ENCODE results near the gene ATP6V0C. TPM values are rescaled to one million over a fixed set of nuclear protein-coding genes. Genes with fewer than 3 reads are reported as not detected.

The ATP6V0C gene
- total and polyA plus RNA-seq, 2 of the 13 experiments (the other 11 are each of a cell fraction or from before 2014, with no cell fraction given), result 10.4 to 20.1 TPM

DNA sequence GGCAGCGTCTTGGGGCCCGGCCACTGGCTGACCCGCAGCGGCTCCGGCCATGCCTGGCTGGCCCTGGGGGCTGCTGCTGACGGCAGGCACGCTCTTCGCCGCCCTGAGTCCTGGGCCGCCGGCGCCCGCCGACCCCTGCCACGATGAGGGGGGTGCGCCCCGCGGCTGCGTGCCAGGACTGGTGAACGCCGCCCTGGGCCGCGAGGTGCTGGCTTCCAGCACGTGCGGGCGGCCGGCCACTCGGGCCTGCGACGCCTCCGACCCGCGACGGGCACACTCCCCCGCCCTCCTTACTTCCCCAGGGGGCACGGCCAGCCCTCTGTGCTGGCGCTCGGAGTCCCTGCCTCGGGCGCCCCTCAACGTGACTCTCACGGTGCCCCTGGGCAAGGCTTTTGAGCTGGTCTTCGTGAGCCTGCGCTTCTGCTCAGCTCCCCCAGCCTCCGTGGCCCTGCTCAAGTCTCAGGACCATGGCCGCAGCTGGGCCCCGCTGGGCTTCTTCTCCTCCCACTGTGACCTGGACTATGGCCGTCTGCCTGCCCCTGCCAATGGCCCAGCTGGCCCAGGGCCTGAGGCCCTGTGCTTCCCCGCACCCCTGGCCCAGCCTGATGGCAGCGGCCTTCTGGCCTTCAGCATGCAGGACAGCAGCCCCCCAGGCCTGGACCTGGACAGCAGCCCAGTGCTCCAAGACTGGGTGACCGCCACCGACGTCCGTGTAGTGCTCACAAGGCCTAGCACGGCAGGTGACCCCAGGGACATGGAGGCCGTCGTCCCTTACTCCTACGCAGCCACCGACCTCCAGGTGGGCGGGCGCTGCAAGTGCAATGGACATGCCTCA is 41.9 kb upstream of the ATP6V0C start:
- H3K9me3 ChIP-seq (ENCODE audit: low read length), result no peaks in the 10 kb centered on the region
- H4K20me1 ChIP-seq (ENCODE audit: insufficient read depth, low read length), result peaks cover 9% of the 10 kb centered on the region; the same call in 1 of the 2 replicates
- in situ Hi-C loops (cut with HindIII; ENCODE audit: extremely low pct_ligation_motif_present, low pct_unique_long_range_greater_than_20kb), result no loop called here
- no peak overlapping the region for H3K27ac ChIP-seq (ENCODE audit: extremely low read length, insufficient read depth, low read length)
- FAIRE-seq (no peak), DNase-seq (ENCODE audit: low spot score) (no peak), ATAC-seq (peak; percentile 31)
- no peak overlapping the region for H2AFZ ChIP-seq (ENCODE audit: low read length)
- H3K4me2 ChIP-seq (ENCODE audit: low read depth, low read length), result peak overlapping the region; percentile 89
- 14% methylated on average over 5 of the region's 61 CpGs for WGBS (ENCODE audit: low lambda C conversion rate)
- H3K36me3 ChIP-seq (replicated peaks in 1 of 2; ENCODE audit: control insufficient read depth in 1 of 2, insufficient read depth in 2 of 2, low read length in 2 of 2), result no peaks in the 10 kb centered on the region
- peak overlapping the region; percentile 4 to 85 (median 38); a peak in 5 of 6 replicates for H3K4me3 ChIP-seq (replicated peaks in 1 of 3; ENCODE audit: insufficient read depth in 1 of 3, low read depth in 2 of 3, low read length in 3 of 3)
- H3K9ac ChIP-seq (ENCODE audit: insufficient read depth, low read depth, low read length), result peak overlapping the region; percentile 7; the same call in 1 of the 2 replicates
- H3K79me2 ChIP-seq (ENCODE audit: insufficient read depth, low read length), result no peaks in the 10 kb centered on the region
- intact Hi-C loops (cut with micrococcal nuclease; ENCODE audit: unreplicated experiment), result loop anchor here (5.0 kb wide), 1 partner anchor 40 kb away; no protein-coding TSS in a partner anchor
- H3K4me1 ChIP-seq (ENCODE audit: insufficient read depth, low read length), result peaks cover 64% of the 10 kb centered on the region
- peaks cover 8 to 25% of the 10 kb centered on the region in 2 experiments for H3K27me3 ChIP-seq (ENCODE audit: control insufficient read depth in 1 of 2, insufficient read depth in 2 of 2, low read length in 2 of 2)
- CTCF ChIA-PET (ENCODE audit: low intra/inter-chr PET ratio, low total read pairs), result no interaction called here
- no TSS peak for BruUV-seq (replicated peaks)
- POLR2A ChIA-PET, result interaction anchor here (1.4 kb wide), 1 partner anchor 12 kb away, joined by 4 read pairs; the partner anchor contains the start of gene TEDC2
- TF ChIP-seq RFX5 (IDR thresholded peaks at IDR 0.05; ENCODE audit: low read depth, low read length) (no peak), FOXC1 (CRISPR knock-in tag; IDR thresholded peaks at IDR 0.05; ENCODE audit: borderline replicate concordance) (peak; percentile 52; the same call in 1 of the 2 replicates), MZF1 (CRISPR knock-in tag; IDR thresholded peaks at IDR 0.05; ENCODE audit: borderline replicate concordance) (no peak), ZNF709 (CRISPR knock-in tag; IDR thresholded peaks at IDR 0.05) (peak; percentile 88), SRSF4 (IDR thresholded peaks at IDR 0.05; ENCODE audit: low read depth, low read length, poor library complexity, severe bottlenecking) (no peak), MTA1 (CRISPR knock-in tag; IDR thresholded peaks at IDR 0.05; ENCODE audit: borderline replicate concordance) (peak; percentile 76; the same call in 1 of the 2 replicates), MEIS2 (CRISPR knock-in tag; IDR thresholded peaks at IDR 0.05) (0 out of 2 replicates have a peak, but pooled peaks have one; percentile 33), RBAK (CRISPR knock-in tag; IDR thresholded peaks at IDR 0.05) (0 out of 2 replicates have a peak, but pooled peaks have one; percentile 18), NR2F6 (IDR thresholded peaks at IDR 0.05) (no peak; the same call in 1 of the 2 replicates), NR2F6 (CRISPR knock-in tag; IDR thresholded peaks at IDR 0.05) (peak; percentile 42; the same call in 1 of the 2 replicates), ZNF160 (CRISPR knock-in tag; IDR thresholded peaks at IDR 0.05) (no peak), ZSCAN25 (CRISPR knock-in tag; IDR thresholded peaks at IDR 0.05) (no peak), ETV6 (CRISPR knock-in tag; conservative IDR thresholded peaks at IDR 0.05) (0 out of 2 replicates have a peak, but pooled peaks have one; percentile 18), ZNF563 (CRISPR knock-in tag; IDR thresholded peaks at IDR 0.05) (peak; percentile 87; the same call in 1 of the 2 replicates), CEBPB (IDR thresholded peaks at IDR 0.05; ENCODE audit: borderline replicate concordance, low read depth, low read length) (no peak)
- TF ChIP-seq, protein P1, sequence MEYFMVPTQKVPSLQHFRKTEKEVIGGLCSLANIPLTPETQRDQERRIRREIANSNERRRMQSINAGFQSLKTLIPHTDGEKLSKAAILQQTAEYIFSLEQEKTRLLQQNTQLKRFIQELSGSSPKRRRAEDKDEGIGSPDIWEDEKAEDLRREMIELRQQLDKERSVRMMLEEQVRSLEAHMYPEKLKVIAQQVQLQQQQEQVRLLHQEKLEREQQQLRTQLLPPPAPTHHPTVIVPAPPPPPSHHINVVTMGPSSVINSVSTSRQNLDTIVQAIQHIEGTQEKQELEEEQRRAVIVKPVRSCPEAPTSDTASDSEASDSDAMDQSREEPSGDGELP (IDR thresholded peaks at IDR 0.05; ENCODE audit: borderline replicate concordance, low read depth), result peak; percentile 86; the same call in 1 of the 2 replicates
- TF ChIP-seq, protein P2, sequence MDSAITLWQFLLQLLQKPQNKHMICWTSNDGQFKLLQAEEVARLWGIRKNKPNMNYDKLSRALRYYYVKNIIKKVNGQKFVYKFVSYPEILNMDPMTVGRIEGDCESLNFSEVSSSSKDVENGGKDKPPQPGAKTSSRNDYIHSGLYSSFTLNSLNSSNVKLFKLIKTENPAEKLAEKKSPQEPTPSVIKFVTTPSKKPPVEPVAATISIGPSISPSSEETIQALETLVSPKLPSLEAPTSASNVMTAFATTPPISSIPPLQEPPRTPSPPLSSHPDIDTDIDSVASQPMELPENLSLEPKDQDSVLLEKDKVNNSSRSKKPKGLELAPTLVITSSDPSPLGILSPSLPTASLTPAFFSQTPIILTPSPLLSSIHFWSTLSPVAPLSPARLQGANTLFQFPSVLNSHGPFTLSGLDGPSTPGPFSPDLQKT (CRISPR knock-in tag; IDR thresholded peaks at IDR 0.05; ENCODE audit: borderline replicate concordance), result no peak
- TF ChIP-seq, protein P3, sequence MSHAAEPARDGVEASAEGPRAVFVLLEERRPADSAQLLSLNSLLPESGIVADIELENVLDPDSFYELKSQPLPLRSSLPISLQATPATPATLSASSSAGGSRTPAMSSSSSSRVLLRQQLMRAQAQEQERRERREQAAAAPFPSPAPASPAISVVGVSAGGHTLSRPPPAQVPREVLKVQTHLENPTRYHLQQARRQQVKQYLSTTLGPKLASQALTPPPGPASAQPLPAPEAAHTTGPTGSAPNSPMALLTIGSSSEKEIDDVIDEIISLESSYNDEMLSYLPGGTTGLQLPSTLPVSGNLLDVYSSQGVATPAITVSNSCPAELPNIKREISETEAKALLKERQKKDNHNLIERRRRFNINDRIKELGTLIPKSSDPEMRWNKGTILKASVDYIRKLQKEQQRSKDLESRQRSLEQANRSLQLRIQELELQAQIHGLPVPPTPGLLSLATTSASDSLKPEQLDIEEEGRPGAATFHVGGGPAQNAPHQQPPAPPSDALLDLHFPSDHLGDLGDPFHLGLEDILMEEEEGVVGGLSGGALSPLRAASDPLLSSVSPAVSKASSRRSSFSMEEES (CRISPR knock-in tag; IDR thresholded peaks at IDR 0.05), result 0 out of 2 replicates have a peak, but pooled peaks have one; percentile 27
- TF ChIP-seq, protein P4, sequence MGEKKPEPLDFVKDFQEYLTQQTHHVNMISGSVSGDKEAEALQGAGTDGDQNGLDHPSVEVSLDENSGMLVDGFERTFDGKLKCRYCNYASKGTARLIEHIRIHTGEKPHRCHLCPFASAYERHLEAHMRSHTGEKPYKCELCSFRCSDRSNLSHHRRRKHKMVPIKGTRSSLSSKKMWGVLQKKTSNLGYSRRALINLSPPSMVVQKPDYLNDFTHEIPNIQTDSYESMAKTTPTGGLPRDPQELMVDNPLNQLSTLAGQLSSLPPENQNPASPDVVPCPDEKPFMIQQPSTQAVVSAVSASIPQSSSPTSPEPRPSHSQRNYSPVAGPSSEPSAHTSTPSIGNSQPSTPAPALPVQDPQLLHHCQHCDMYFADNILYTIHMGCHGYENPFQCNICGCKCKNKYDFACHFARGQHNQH (CRISPR knock-in tag; IDR thresholded peaks at IDR 0.05), result 0 out of 2 replicates have a peak, but pooled peaks have one; percentile 18
